ENCODE results near the gene FILIP1L. TPM values are rescaled to one million over a fixed set of nuclear protein-coding genes. Genes with fewer than 3 reads are reported as not detected.

The FILIP1L gene
- total RNA-seq, 2 experiments from 2014 or later, result not detected

DNA sequence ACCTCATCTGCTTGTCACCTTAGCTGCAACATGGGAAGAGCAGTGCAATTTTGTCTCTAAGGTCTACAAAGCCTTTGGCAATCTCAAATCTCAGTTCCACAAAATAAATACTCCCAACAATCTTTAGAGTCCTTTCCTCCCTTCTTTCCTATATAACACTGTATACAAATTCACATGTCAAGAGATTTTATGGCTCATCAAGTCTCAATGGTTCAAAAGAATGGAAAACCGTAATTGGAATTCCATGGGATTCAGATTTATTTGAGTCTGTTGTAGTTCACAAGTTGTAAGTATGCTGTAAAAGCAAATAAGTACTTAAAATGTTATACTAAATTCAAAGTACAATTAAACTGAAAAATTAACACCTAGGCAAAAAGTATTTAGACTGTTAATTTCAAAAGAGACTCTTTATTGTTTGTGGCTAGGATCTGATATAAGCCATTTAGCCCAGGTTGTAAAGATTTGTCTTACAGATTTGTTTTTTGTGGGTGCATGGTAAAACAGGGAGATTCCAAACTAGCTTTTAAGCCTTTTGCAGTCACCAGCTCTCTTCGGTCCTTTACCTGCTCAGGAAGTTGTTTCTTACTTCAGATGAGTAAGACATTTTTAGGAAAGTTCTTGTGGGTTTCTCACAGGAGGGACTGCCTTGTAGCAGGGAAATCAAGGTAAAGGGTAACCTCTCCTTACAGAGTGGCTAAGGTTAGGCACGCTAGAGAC, 246.5 kb downstream of the FILIP1L start:
- H3K4me3 ChIP-seq (ENCODE audit: low read depth, low read length, poor library complexity, severe bottlenecking), result no peak overlapping the region
- ChIA-PET CTCF (ENCODE audit: unreplicated experiment) (no interaction called here), POLR2A (interaction anchor here (0.9 to 2.2 kb wide), 2 partner anchors 8 to 21 kb away, joined by 4 to 7 read pairs; no protein-coding TSS in a partner anchor)
- no peaks in the 10 kb centered on the region for H3K9me2 ChIP-seq (ENCODE audit: insufficient read depth, low read length)
- H4K20me1 ChIP-seq (ENCODE audit: insufficient read depth, low read length), result 0 out of 2 replicates have a peak, but pooled peaks cover 5% of the 10 kb centered on the region
- H3K27ac ChIP-seq (ENCODE audit: low read depth, low read length, poor library complexity, severe bottlenecking), result no peak overlapping the region
- no peaks in the 10 kb centered on the region for H3K9me3 ChIP-seq (ENCODE audit: low read length)
- DNase-seq (ENCODE audit: low spot score), result no peak
- no peaks in the 10 kb centered on the region for H3K4me1 ChIP-seq (ENCODE audit: insufficient read depth, low read length, poor library complexity, severe bottlenecking)
- no peaks in the 10 kb centered on the region for H3K79me2 ChIP-seq (ENCODE audit: insufficient read depth, low read depth, low read length)
- H3K36me3 ChIP-seq (ENCODE audit: insufficient read depth, low read length), result no peaks in the 10 kb centered on the region
- intact Hi-C loops (cut with micrococcal nuclease; ENCODE audit: unreplicated experiment), result no loop called here
- BruUV-seq (replicated peaks), result no TSS peak
- H2AFZ ChIP-seq (ENCODE audit: low read length), result no peak overlapping the region
- TF ChIP-seq, protein P1, sequence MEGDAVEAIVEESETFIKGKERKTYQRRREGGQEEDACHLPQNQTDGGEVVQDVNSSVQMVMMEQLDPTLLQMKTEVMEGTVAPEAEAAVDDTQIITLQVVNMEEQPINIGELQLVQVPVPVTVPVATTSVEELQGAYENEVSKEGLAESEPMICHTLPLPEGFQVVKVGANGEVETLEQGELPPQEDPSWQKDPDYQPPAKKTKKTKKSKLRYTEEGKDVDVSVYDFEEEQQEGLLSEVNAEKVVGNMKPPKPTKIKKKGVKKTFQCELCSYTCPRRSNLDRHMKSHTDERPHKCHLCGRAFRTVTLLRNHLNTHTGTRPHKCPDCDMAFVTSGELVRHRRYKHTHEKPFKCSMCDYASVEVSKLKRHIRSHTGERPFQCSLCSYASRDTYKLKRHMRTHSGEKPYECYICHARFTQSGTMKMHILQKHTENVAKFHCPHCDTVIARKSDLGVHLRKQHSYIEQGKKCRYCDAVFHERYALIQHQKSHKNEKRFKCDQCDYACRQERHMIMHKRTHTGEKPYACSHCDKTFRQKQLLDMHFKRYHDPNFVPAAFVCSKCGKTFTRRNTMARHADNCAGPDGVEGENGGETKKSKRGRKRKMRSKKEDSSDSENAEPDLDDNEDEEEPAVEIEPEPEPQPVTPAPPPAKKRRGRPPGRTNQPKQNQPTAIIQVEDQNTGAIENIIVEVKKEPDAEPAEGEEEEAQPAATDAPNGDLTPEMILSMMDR (conservative IDR thresholded peaks at IDR 0.05; ENCODE audit: low read length), result no peak
- TF ChIP-seq EZH2phosphoT487 (IDR thresholded peaks at IDR 0.05; ENCODE audit: borderline replicate concordance, low read depth, low read length), result no peak
- H3K4me2 ChIP-seq (ENCODE audit: low read length), result no peak overlapping the region

DNA sequence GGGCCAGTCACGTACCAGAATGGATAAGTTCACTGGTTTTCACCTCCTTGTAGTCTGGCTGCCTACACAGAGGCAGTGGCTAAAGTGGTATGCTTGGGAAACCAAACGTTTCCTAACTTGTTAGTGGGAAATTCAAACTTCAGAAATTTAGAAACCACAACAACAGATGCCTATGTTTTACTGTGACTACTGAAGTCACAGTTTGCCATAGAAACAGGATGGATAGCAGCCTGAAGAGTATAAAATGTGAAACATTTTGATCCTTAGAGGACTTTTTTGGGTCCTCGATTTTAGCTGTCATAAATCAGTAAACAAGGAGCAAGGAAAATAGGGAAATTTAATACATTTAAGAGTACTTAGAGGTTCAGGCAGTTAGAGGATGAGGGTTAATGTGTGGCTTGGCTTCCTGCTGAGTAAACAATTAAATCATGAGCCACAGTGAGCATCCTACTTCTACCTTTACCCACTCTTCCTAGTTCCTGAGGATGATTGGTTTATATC, 248.0 kb downstream of the FILIP1L start:
- H3K27ac ChIP-seq (ENCODE audit: low read depth, low read length, poor library complexity, severe bottlenecking), result no peak overlapping the region
- H3K79me2 ChIP-seq (ENCODE audit: insufficient read depth, low read depth, low read length), result no peaks in the 10 kb centered on the region
- no peak overlapping the region for H3K4me2 ChIP-seq (ENCODE audit: low read length)
- no peaks in the 10 kb centered on the region for H3K36me3 ChIP-seq (ENCODE audit: insufficient read depth, low read length)
- no peak overlapping the region for H3K4me3 ChIP-seq (ENCODE audit: low read depth, low read length, poor library complexity, severe bottlenecking)
- no peaks in the 10 kb centered on the region for H3K4me1 ChIP-seq (ENCODE audit: insufficient read depth, low read length, poor library complexity, severe bottlenecking)
- ChIA-PET POLR2A (no interaction called here), CTCF (ENCODE audit: unreplicated experiment) (no interaction called here)
- TF ChIP-seq, protein P1 (conservative IDR thresholded peaks at IDR 0.05; ENCODE audit: low read length), result no peak
- no peak for TF ChIP-seq EZH2phosphoT487 (IDR thresholded peaks at IDR 0.05; ENCODE audit: borderline replicate concordance, low read depth, low read length)
- no peak overlapping the region for H2AFZ ChIP-seq (ENCODE audit: low read length)
- intact Hi-C loops (cut with micrococcal nuclease; ENCODE audit: unreplicated experiment), result no loop called here
- no TSS peak for BruUV-seq (replicated peaks)
- H3K9me2 ChIP-seq (ENCODE audit: insufficient read depth, low read length), result no peaks in the 10 kb centered on the region
- H3K9me3 ChIP-seq (ENCODE audit: low read length), result no peaks in the 10 kb centered on the region
- no peak for DNase-seq (ENCODE audit: low spot score)
- 0 out of 2 replicates have a peak, but pooled peaks cover 5% of the 10 kb centered on the region for H4K20me1 ChIP-seq (ENCODE audit: insufficient read depth, low read length)

DNA sequence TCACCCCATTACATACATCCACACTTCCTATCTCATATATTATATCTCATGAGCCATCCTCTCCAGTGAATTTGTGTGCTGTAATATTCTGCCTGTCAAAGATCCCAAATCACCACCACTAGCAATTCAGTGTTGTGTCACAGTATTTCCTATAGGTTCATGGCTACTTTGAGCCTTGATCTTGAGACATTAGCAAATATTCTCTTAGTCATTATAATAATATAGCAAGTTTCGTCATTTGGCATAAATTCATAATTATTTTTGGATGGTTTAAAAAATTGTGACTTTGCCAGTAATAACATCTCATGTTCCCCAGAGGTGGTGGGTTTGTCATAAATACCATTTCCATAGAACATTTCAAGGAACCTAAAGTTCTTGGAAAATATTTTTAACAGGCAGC, 249.0 kb downstream of the FILIP1L start:
- Histone ChIP-seq H3K4me1 (ENCODE audit: insufficient read depth, low read length, poor library complexity, severe bottlenecking) (no peaks in the 10 kb centered on the region), H4K20me1 (ENCODE audit: insufficient read depth, low read length) (0 out of 2 replicates have a peak, but pooled peaks cover 5% of the 10 kb centered on the region), H3K36me3 (ENCODE audit: insufficient read depth, low read length) (no peaks in the 10 kb centered on the region), H3K4me3 (ENCODE audit: low read depth, low read length, poor library complexity, severe bottlenecking) (no peak overlapping the region), H3K4me2 (ENCODE audit: low read length) (no peak overlapping the region), H3K79me2 (ENCODE audit: insufficient read depth, low read depth, low read length) (no peaks in the 10 kb centered on the region), H2AFZ (ENCODE audit: low read length) (no peak overlapping the region), H3K9me2 (ENCODE audit: insufficient read depth, low read length) (no peaks in the 10 kb centered on the region), H3K9me3 (ENCODE audit: low read length) (no peaks in the 10 kb centered on the region), H3K27ac (ENCODE audit: low read depth, low read length, poor library complexity, severe bottlenecking) (no peak overlapping the region)
- ChIA-PET CTCF (ENCODE audit: unreplicated experiment) (no interaction called here), POLR2A (no interaction called here)
- TF ChIP-seq, protein P1 (conservative IDR thresholded peaks at IDR 0.05; ENCODE audit: low read length), result no peak
- no peak for TF ChIP-seq EZH2phosphoT487 (IDR thresholded peaks at IDR 0.05; ENCODE audit: borderline replicate concordance, low read depth, low read length)
- no peak for DNase-seq (ENCODE audit: low spot score)
- no TSS peak for BruUV-seq (replicated peaks)
- intact Hi-C loops (cut with micrococcal nuclease; ENCODE audit: unreplicated experiment), result no loop called here
